Stimulated activated naive CD4-positive, alpha-beta T cell (primary cell): ENCODE measurements around the gene IGSF3.
"Not testable (repeated sequence)": the region's sequence is repeated elsewhere in the genome, so short reads cannot be mapped to it uniquely, and the experiment has no call there.

Experiments
- DNase-seq, 6 experiments: peaks; one replicate each; lab custom pipeline; 2025; lab: John Stamatoyannopoulos, UW

Gene IGSF3

GRCh38 chr1:116661633-116662032 is 5.9 kb downstream of the IGSF3 start:
- no peak for DNase-seq

- not testable (repeated sequence) for DNase-seq
Observed at GRCh38 chr1:116658645-116659044, 8.9 kb downstream of the IGSF3 start.

- not testable (repeated sequence) for DNase-seq
Observed at GRCh38 chr1:116657836-116658235, 9.7 kb downstream of the IGSF3 start.

GRCh38 chr1:116654351-116654750 is 13.2 kb downstream of the IGSF3 start:
- no peak for DNase-seq

- DNase-seq, result not testable (repeated sequence)
Observed at GRCh38 chr1:116652598-116652997, 14.9 kb downstream of the IGSF3 start.

GRCh38 chr1:116650781-116651180 is 16.8 kb downstream of the IGSF3 start:
- DNase-seq, result not testable (repeated sequence)

GRCh38 chr1:116649041-116649440 is 18.5 kb downstream of the IGSF3 start:
- not testable (repeated sequence) for DNase-seq

- not testable (repeated sequence) for DNase-seq
Observed at GRCh38 chr1:116648325-116648724, 19.2 kb downstream of the IGSF3 start.

- DNase-seq, result not testable (repeated sequence)
Observed at GRCh38 chr1:116647186-116647585, 20.3 kb downstream of the IGSF3 start.

GRCh38 chr1:116646673-116647170 is 20.8 kb downstream of the IGSF3 start:
- not testable (repeated sequence) for DNase-seq

GRCh38 chr1:116645802-116646672 is 21.5 kb downstream of the IGSF3 start:
- not testable (repeated sequence) for DNase-seq

GRCh38 chr1:116644993-116645392 is 22.5 kb downstream of the IGSF3 start:
- not testable (repeated sequence) for DNase-seq

GRCh38 chr1:116644096-116644495 is 23.4 kb downstream of the IGSF3 start:
- DNase-seq, result not testable (repeated sequence)

GRCh38 chr1:116643281-116643751 is 24.2 kb downstream of the IGSF3 start:
- not testable (repeated sequence) for DNase-seq

GRCh38 chr1:116642311-116643280 is 24.9 kb downstream of the IGSF3 start:
- DNase-seq, result not testable (repeated sequence)

- not testable (repeated sequence) for DNase-seq
Observed at GRCh38 chr1:116637583-116637982, 29.9 kb downstream of the IGSF3 start.

GRCh38 chr1:116636584-116636983 is 30.9 kb downstream of the IGSF3 start:
- DNase-seq, result not testable (repeated sequence)

- DNase-seq, result not testable (repeated sequence)
Observed at GRCh38 chr1:116634386-116634785, 33.1 kb downstream of the IGSF3 start.

GRCh38 chr1:116631996-116632925 is 35.3 kb downstream of the IGSF3 start:
- DNase-seq, result not testable (repeated sequence)

GRCh38 chr1:116631554-116631953 is 36.0 kb downstream of the IGSF3 start:
- DNase-seq, result not testable (repeated sequence)

GRCh38 chr1:116630057-116630456 is 37.5 kb downstream of the IGSF3 start:
- DNase-seq, result not testable (repeated sequence)
